HCT116 (cell line): Measurements from ENCODE around the gene CST4. TPM values are rescaled to one million over a fixed set of nuclear protein-coding genes. Genes with fewer than 3 reads are reported as not detected.
A peak's percentile ranks its signal among the peaks of the same experiment; 100 is the strongest.
"Not testable (repeated sequence)": the region's sequence is repeated elsewhere in the genome, so short reads cannot be mapped to it uniquely, and the experiment has no call there.

ENCODE experiments used
- ATAC-seq: fragments of 200-7000 bp; cut with Tn5 transposase; 2 replicates; pipeline ENCODE4 v1.9.1; 2020; ENCODE audit warnings: mild to moderate bottlenecking, moderate library complexity
- BruUV-seq: library from RNA; stranded (reverse); fragments of 400-500 nt; replicated peaks from 2 replicates; lab custom pipeline; 2021; lab: Mats Ljungman, UMichigan
- CTCF ChIA-PET: fragments of 300-600 bp; sonication (Branson Sonifier 250); formaldehyde crosslinking; loops from one replicate; lab custom pipeline; 2021; ENCODE audit warnings: antibody characterized with exemption; lab: Charles Lee
- POLR2A ChIA-PET: fragments of 300-600, 350-600 bp; sonication (Branson Sonifier 250); formaldehyde crosslinking; loops from one replicate; lab custom pipeline; 2021; ENCODE audit warnings: antibody characterized with exemption; lab: Charles Lee
- RAD21 ChIA-PET, 2 experiments: fragments of 300-600 bp; sonication (Branson Sonifier 250); formaldehyde crosslinking; loops; one replicate each; lab custom pipeline; 2023; ENCODE audit warnings: low total read pairs in 2 of 2; ENCODE audit not compliant: uncharacterized antibody in 2 of 2, unreplicated experiment in 2 of 2, low non-redundant PET in 1 of 2; lab: Charles Lee
- DNase-seq: peaks from one replicate; pipeline ENCODE4 v3.0.0-alpha.2; 2010; ENCODE audit warnings: low read depth, low spot score
- H2AFZ ChIP-seq: fragments of 200-600 bp; shearing (Covaris generic), sonication (generic); 2 replicates; pipeline ENCODE4 v1.6.1; 2017; ENCODE audit warnings: low read depth, mixed run types, mixed read lengths, antibody characterized with exemption, low read length; ENCODE audit not compliant: poor library complexity, severe bottlenecking
- H3K27ac ChIP-seq: 2 replicates; pipeline ENCODE4 v1.5.1; 2012; ENCODE audit warnings: low read depth, low read length
- H3K27me3 ChIP-seq: fragments of 200-600 bp; sonication (generic); 2 replicates; pipeline ENCODE4 v1.6.1; 2016; ENCODE audit warnings: mixed run types, low read length, mixed read lengths; ENCODE audit not compliant: insufficient read depth
- H3K36me3 ChIP-seq, 2 experiments: fragments of 200-500 bp in 1 of 2; fragments of 200-600 bp in 1 of 2; sonication (Bioruptor generic) in 1 of 2; sonication (generic) in 1 of 2; 2 replicates each; pipeline versions ENCODE4 v1.5.1 to v1.6.1; 2014 to 2016; ENCODE audit warnings: low read length in 2 of 2, inconsistent platforms in 1 of 2, mixed read lengths in 1 of 2, mixed run types in 1 of 2; ENCODE audit not compliant: insufficient read depth in 2 of 2, control insufficient read depth in 1 of 2
- H3K4me1 ChIP-seq, 2 experiments: fragments of 200-600 bp in 1 of 2; sonication (generic) in 1 of 2; 2 replicates each; pipeline versions ENCODE4 v1.5.1 to v1.6.1; 2012 to 2017; ENCODE audit warnings: low read length in 2 of 2, inconsistent platforms in 1 of 2, mild to moderate bottlenecking in 1 of 2, mixed read lengths in 1 of 2, mixed run types in 1 of 2, moderate library complexity in 1 of 2; ENCODE audit not compliant: insufficient read depth in 2 of 2, control insufficient read depth in 1 of 2
- H3K4me2 ChIP-seq: fragments of 200-600 bp; sonication (generic); 2 replicates; pipeline ENCODE4 v1.6.1; 2017; ENCODE audit warnings: mixed run types, low read length, mixed read lengths
- H3K4me3 ChIP-seq, 2 experiments: fragments of 200-600 bp in 1 of 2; sonication (generic) in 1 of 2; replicated peaks in 1 of 2; 2 replicates each; pipeline ENCODE4 v1.5.1; 2011 to 2016; ENCODE audit warnings: low read length in 2 of 2, control low read depth in 1 of 2, low read depth in 1 of 2, mild to moderate bottlenecking in 1 of 2, mixed read lengths in 1 of 2, mixed run types in 1 of 2
- H3K79me2 ChIP-seq: fragments of 200-600 bp; sonication (generic); 2 replicates; pipeline ENCODE4 v1.6.1; 2017; ENCODE audit warnings: mild to moderate bottlenecking, mixed run types, low read length, moderate library complexity, mixed read lengths; ENCODE audit not compliant: insufficient read depth
- H3K9ac ChIP-seq: fragments of 200-600 bp; sonication (generic); 2 replicates; pipeline ENCODE4 v1.6.1; 2016; ENCODE audit warnings: low read length, mixed read lengths
- H3K9me2 ChIP-seq: fragments of 200-600 bp; sonication (generic), shearing (Covaris generic); 2 replicates; pipeline ENCODE4 v1.6.1; 2017; ENCODE audit warnings: mixed run types, mild to moderate bottlenecking, moderate library complexity; ENCODE audit not compliant: insufficient read depth
- H3K9me3 ChIP-seq, 2 experiments: fragments of 200-500 bp in 1 of 2; fragments of 200-600 bp in 1 of 2; sonication (Bioruptor generic) in 1 of 2; sonication (generic) in 1 of 2; 2 replicates each; pipeline ENCODE4 v1.6.1; 2014 to 2017; ENCODE audit warnings: low read length in 2 of 2, mixed read lengths in 2 of 2, inconsistent platforms in 1 of 2, low read depth in 1 of 2, mild to moderate bottlenecking in 1 of 2, mixed run types in 1 of 2, moderate library complexity in 1 of 2; ENCODE audit not compliant: control insufficient read depth in 1 of 2, insufficient read depth in 1 of 2
- H4K20me1 ChIP-seq: fragments of 200-600 bp; sonication (generic), shearing (Covaris generic); 2 replicates; pipeline ENCODE4 v1.6.1; 2017; ENCODE audit warnings: mixed run types, mild to moderate bottlenecking, moderate library complexity; ENCODE audit not compliant: insufficient read depth
- CTCF ChIP-seq, 3 experiments: fragments of 200-600 bp in 1 of 3; sonication (generic) in 1 of 3; IDR thresholded peaks in 2 of 3; conservative IDR thresholded peaks in 1 of 3; 2 replicates each; pipeline ENCODE4 v1.5.1; 2012 to 2017; ENCODE audit warnings: low read depth in 2 of 3, low read length in 2 of 3, antibody characterized with exemption in 1 of 3, borderline replicate concordance in 1 of 3, control low read depth in 1 of 3, mild to moderate bottlenecking in 1 of 3, mixed read lengths in 1 of 3, mixed run types in 1 of 3, moderate library complexity in 1 of 3; ENCODE audit not compliant: insufficient read depth in 1 of 3
- RAD21 ChIP-seq: IDR thresholded peaks from 2 replicates; pipeline ENCODE4 v1.6.1; 2012; ENCODE audit warnings: low read depth, mild to moderate bottlenecking
- intact Hi-C: fragments of 100-400 bp; cut with micrococcal nuclease; formaldehyde crosslinking; loops from 2 replicates; pipeline ENCODE4 v1.10.0; 2022
- total RNA-seq: library from RNA; stranded (reverse); gene quantifications from one replicate; pipeline ENCODE4 v1.2.1, GENCODE V29; 2021; ENCODE audit not compliant: unreplicated experiment

Gene CST4
- total RNA-seq, 1 experiment from 2014 or later, result not detected

- H3K4me2 ChIP-seq, H3K79me2 ChIP-seq, H3K9me2 ChIP-seq, H3K27ac ChIP-seq, POLR2A ChIA-PET, BruUV-seq, H3K4me3 ChIP-seq, H3K27me3 ChIP-seq, H3K9me3 ChIP-seq, DNase-seq, H3K4me1 ChIP-seq, H4K20me1 ChIP-seq, H3K36me3 ChIP-seq, RAD21 ChIA-PET, intact Hi-C loops, H3K9ac ChIP-seq, H2AFZ ChIP-seq: not testable (repeated sequence)
- ATAC-seq, result peak; percentile 98
- CTCF ChIA-PET, result interaction anchor here (0.6 kb wide), 1 partner anchor 294 kb away, joined by 3 read pairs; no protein-coding TSS in a partner anchor
- TF ChIP-seq CTCF (IDR thresholded peaks at IDR 0.05 in 2 of 3, conservative IDR thresholded peaks at IDR 0.05 in 1 of 3; ENCODE audit: borderline replicate concordance in 1 of 3, insufficient read depth in 1 of 3, low read depth in 2 of 3, low read length in 2 of 3) (peak; percentile 39 to 61 (median 51); a peak in 5 of 6 replicates), RAD21 (peak; percentile 28; the same call in 1 of the 2 replicates)
Observed at GRCh38 chr20:23723659-23724307, 34.9 kb upstream of the CST4 start.

- H3K4me1 ChIP-seq, H3K9me3 ChIP-seq, POLR2A ChIA-PET, H3K9ac ChIP-seq, H4K20me1 ChIP-seq, BruUV-seq, H3K27ac ChIP-seq, DNase-seq, H3K27me3 ChIP-seq, H3K4me3 ChIP-seq, ATAC-seq, RAD21 ChIA-PET, intact Hi-C loops, H3K79me2 ChIP-seq, H3K36me3 ChIP-seq, H2AFZ ChIP-seq, H3K9me2 ChIP-seq, H3K4me2 ChIP-seq: not testable (repeated sequence)
- CTCF ChIA-PET, result interaction anchor here (0.8 kb wide), 1 partner anchor 54 kb away, joined by 3 read pairs; no protein-coding TSS in a partner anchor
Observed at GRCh38 chr20:23722851-23723250, 34.0 kb upstream of the CST4 start.
